RWPE2 (cell line): ENCODE data around the gene MT1HL1.

Experiments
- ATAC-seq: fragments of 200-7000 bp; cut with Tn5 transposase; 3 replicates; pipeline ENCODE4 v1.9.1; 2021; ENCODE audit warnings: low read depth
- DNase-seq: peaks from one replicate; pipeline ENCODE4 v3.0.0-alpha.2; 2020; ENCODE audit warnings: low spot score
- H3K27ac ChIP-seq: fragments of 450-650 bp; 2 replicates; pipeline ENCODE4 v1.5.1; 2017; ENCODE audit warnings: mild to moderate bottlenecking; ENCODE audit not compliant: poor library complexity, severe bottlenecking
- H3K27me3 ChIP-seq: fragments of 250-450 bp; sonication (Bioruptor Pico); 2 replicates; pipeline ENCODE4 v1.5.1; 2021; ENCODE audit warnings: mild to moderate bottlenecking, moderate library complexity; ENCODE audit not compliant: insufficient read depth, poor library complexity, severe bottlenecking
- H3K36me3 ChIP-seq: fragments of 250-450 bp; sonication (Bioruptor Pico); 2 replicates; pipeline ENCODE4 v1.5.1; 2020; ENCODE audit warnings: low read depth, mild to moderate bottlenecking, moderate library complexity
- H3K4me1 ChIP-seq: fragments of 250-450 bp; sonication (Bioruptor Pico); 2 replicates; pipeline ENCODE4 v1.5.1; 2021; ENCODE audit warnings: mild to moderate bottlenecking, moderate library complexity; ENCODE audit not compliant: insufficient read depth, poor library complexity, severe bottlenecking
- H3K4me3 ChIP-seq: fragments of 250-450 bp; sonication (Bioruptor Pico); 2 replicates; pipeline ENCODE4 v1.5.1; 2021; ENCODE audit warnings: mild to moderate bottlenecking, moderate library complexity; ENCODE audit not compliant: severe bottlenecking
- H3K9me3 ChIP-seq: fragments of 250-450 bp; sonication (Bioruptor Pico); 2 replicates; pipeline ENCODE4 v1.5.1; 2021; ENCODE audit warnings: mild to moderate bottlenecking, moderate library complexity; ENCODE audit not compliant: severe bottlenecking
- TF ChIP-seq, protein P1 (sequence below): fragments of 450-650 bp; IDR thresholded peaks from one replicate; pipeline ENCODE4 v1.5.1; 2017; ENCODE audit warnings: mild to moderate bottlenecking, moderate library complexity; ENCODE audit not compliant: poor library complexity, severe bottlenecking

Gene MT1HL1

DNA sequence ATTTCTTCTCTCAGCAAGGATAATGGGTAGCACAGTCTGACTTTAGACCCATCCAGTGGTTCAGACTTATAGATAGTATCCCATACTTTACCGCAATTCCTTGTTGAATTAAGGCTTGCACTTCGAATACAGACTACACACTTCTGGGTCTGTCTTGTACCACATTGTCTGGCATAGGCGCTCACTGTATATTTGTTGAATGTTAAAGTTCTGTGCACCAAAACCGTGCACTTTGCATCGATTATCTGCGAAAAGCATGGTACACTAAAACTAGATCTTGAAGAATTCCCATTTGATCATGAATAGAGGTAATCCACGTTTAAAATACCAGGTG is 37.2 kb upstream of the MT1HL1 start:
- Histone ChIP-seq H3K4me3 (no peak overlapping the region), H3K9me3 (no peaks in the 10 kb centered on the region), H3K27ac (no peak overlapping the region), H3K27me3 (peaks cover 54% of the 10 kb centered on the region), H3K4me1 (no peaks in the 10 kb centered on the region), H3K36me3 (no peaks in the 10 kb centered on the region)
- ATAC-seq (no peak), DNase-seq (no peak)
- TF ChIP-seq, protein P1, sequence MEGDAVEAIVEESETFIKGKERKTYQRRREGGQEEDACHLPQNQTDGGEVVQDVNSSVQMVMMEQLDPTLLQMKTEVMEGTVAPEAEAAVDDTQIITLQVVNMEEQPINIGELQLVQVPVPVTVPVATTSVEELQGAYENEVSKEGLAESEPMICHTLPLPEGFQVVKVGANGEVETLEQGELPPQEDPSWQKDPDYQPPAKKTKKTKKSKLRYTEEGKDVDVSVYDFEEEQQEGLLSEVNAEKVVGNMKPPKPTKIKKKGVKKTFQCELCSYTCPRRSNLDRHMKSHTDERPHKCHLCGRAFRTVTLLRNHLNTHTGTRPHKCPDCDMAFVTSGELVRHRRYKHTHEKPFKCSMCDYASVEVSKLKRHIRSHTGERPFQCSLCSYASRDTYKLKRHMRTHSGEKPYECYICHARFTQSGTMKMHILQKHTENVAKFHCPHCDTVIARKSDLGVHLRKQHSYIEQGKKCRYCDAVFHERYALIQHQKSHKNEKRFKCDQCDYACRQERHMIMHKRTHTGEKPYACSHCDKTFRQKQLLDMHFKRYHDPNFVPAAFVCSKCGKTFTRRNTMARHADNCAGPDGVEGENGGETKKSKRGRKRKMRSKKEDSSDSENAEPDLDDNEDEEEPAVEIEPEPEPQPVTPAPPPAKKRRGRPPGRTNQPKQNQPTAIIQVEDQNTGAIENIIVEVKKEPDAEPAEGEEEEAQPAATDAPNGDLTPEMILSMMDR: no peak

DNA sequence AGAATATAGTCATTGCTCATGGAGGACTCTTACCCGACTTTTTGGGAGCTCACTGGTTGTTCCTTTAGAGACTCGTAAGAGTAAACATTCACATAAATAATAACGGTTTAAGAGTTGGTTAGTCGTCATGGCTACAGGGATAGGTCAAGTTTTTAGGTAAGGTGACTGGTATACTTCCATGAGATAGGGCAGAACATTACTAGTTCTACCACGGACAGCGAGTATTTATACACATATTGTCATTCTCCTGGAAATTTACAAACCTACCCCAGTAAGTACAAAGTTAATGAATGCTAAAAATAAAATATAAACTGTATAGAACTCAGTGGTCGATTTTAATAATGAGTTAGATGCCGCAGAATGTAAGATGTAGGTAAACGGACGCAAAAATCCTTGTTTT is 36.6 kb upstream of the MT1HL1 start:
- no peak for DNase-seq
- H3K27ac ChIP-seq: no peak overlapping the region
- no peak for ATAC-seq
- H3K4me3 ChIP-seq: no peak overlapping the region
- peaks cover 51% of the 10 kb centered on the region for H3K27me3 ChIP-seq
- H3K9me3 ChIP-seq: no peaks in the 10 kb centered on the region
- no peaks in the 10 kb centered on the region for H3K36me3 ChIP-seq
- H3K4me1 ChIP-seq: no peaks in the 10 kb centered on the region
- TF ChIP-seq, protein P1: no peak

DNA sequence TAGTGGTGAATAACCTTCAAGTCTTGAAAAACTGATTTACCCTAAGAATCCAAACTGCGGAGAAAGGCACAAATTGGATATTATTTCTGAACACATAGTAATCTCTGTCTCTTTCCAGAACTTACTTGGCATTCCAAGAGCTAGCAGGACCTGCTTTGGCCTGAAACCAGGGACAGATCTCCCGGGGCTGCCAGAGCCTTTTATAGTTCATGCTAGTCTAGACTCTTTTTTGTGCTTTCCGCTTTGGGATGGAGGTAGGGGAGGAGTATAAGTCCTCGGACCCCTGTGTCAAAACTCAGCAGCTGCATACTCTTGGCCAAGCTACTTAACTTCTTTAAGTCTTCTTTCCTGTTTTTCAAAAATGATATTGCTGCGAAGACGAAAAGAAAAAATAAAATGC is 34.0 kb upstream of the MT1HL1 start:
- Histone ChIP-seq H3K27me3 (peaks cover 30% of the 10 kb centered on the region), H3K4me1 (no peaks in the 10 kb centered on the region), H3K9me3 (no peaks in the 10 kb centered on the region), H3K36me3 (no peaks in the 10 kb centered on the region), H3K4me3 (no peak overlapping the region), H3K27ac (no peak overlapping the region)
- ATAC-seq: no peak
- TF ChIP-seq, protein P1: no peak
- DNase-seq: no peak

DNA sequence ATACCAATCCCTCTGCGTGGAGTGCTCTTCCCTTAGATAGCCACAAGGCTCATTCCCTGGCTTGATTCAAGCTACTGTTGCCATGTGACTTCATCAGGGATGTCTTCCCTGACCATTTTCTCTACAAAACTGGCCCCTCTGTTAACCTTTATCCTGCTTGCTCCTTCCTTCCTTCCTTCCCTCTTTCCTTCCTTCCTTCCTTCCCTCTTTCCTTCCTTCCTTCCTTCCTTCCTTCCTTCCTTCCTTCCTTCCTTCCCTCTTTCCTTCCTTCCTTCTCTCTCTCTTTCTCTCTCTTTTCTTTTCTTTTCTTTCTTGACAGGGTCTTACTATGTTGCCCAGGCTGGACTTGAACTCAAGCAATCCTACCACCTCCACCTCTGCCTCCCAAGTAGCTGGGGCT is 31.5 kb upstream of the MT1HL1 start:
- TF ChIP-seq, protein P1: no peak
- Histone ChIP-seq H3K27me3 (peaks cover 11% of the 10 kb centered on the region), H3K9me3 (no peaks in the 10 kb centered on the region), H3K27ac (no peak overlapping the region), H3K4me1 (no peaks in the 10 kb centered on the region), H3K4me3 (no peak overlapping the region), H3K36me3 (no peaks in the 10 kb centered on the region)
- ATAC-seq: no peak
- no peak for DNase-seq

DNA sequence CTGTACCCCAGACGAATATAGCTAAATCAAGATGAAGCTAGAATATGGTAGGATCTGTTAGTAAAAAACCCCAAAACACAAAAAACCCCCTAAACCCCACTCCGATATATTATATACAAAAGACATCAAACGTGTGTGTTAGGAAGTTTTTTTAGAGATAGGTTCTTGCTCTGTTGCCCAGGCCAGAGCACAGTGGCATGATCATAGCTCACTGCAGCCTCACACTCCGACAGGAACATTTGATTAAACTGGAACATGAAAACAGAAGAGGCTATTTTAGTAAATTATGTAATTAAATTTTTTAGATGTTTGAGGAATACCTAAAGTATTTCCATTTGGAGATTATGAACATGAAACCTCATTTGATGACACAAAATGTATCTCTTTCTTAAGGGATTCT is 29.6 kb upstream of the MT1HL1 start:
- DNase-seq (no peak), ATAC-seq (no peak)
- Histone ChIP-seq H3K4me3 (no peak overlapping the region), H3K36me3 (no peaks in the 10 kb centered on the region), H3K27ac (no peak overlapping the region), H3K4me1 (no peaks in the 10 kb centered on the region), H3K9me3 (no peaks in the 10 kb centered on the region), H3K27me3 (no peaks in the 10 kb centered on the region)
- TF ChIP-seq, protein P1: no peak
